HepG2 (cell line): ENCODE results near the gene SHLD1. TPM values are rescaled to one million over a fixed set of nuclear protein-coding genes. Genes with fewer than 3 reads are reported as not detected.
A peak's percentile ranks its signal among the peaks of the same experiment; 100 is the strongest.

Source experiments
- BCL3 ChIP-seq: sonication (generic); formaldehyde crosslinking; IDR thresholded peaks from 2 replicates; pipeline ENCODE4 v1.5.1; 2020; ENCODE audit warnings: mild to moderate bottlenecking, missing genetic modification reagents, moderate library complexity
- MZF1 ChIP-seq: sonication (generic); formaldehyde crosslinking; IDR thresholded peaks from 2 replicates; pipeline ENCODE4 v1.8.1; 2023; ENCODE audit warnings: mild to moderate bottlenecking, missing genetic modification reagents, borderline replicate concordance
- PLSCR1 ChIP-seq: sonication (generic); formaldehyde crosslinking; IDR thresholded peaks from 2 replicates; pipeline ENCODE4 v1.5.0; 2020; ENCODE audit warnings: missing genetic modification reagents, mild to moderate bottlenecking, borderline replicate concordance
- POGZ ChIP-seq: sonication (generic); formaldehyde crosslinking; IDR thresholded peaks from 2 replicates; pipeline ENCODE4 v1.4.0; 2020; ENCODE audit warnings: mild to moderate bottlenecking, missing genetic modification reagents
- SMAD3 ChIP-seq: sonication (generic); formaldehyde crosslinking; IDR thresholded peaks from 2 replicates; pipeline ENCODE4 v1.4.0; 2020; ENCODE audit warnings: missing genetic modification reagents
- SRSF9 ChIP-seq: fragments of 200-400 bp; formaldehyde crosslinking; IDR thresholded peaks from 2 replicates; pipeline ENCODE4 v1.6.1; 2018; ENCODE audit warnings: borderline replicate concordance, mild to moderate bottlenecking, low read depth, low read length; ENCODE audit not compliant: insufficient read depth, poor library complexity, severe bottlenecking
- TSC22D2 ChIP-seq: sonication (generic); formaldehyde crosslinking; IDR thresholded peaks from 2 replicates; pipeline ENCODE4 v1.5.1; 2020; ENCODE audit warnings: missing genetic modification reagents, mild to moderate bottlenecking, borderline replicate concordance
- ZNF180 ChIP-seq: sonication (generic); formaldehyde crosslinking; IDR thresholded peaks from 2 replicates; pipeline ENCODE4 v1.4.0; 2020; ENCODE audit warnings: low read depth, missing genetic modification reagents, borderline replicate concordance
- ZNF318 ChIP-seq: sonication (generic); formaldehyde crosslinking; IDR thresholded peaks from 2 replicates; pipeline ENCODE4 v1.4.0; 2020; ENCODE audit warnings: mild to moderate bottlenecking, missing genetic modification reagents
- ZNF784 ChIP-seq: sonication (generic); formaldehyde crosslinking; IDR thresholded peaks from 2 replicates; pipeline ENCODE4 v1.5.1; 2020; ENCODE audit warnings: missing genetic modification reagents, mild to moderate bottlenecking, borderline replicate concordance
- polyA plus RNA-seq, 8 experiments: library from polyadenylated mRNA; depleted of rRNA in 3 of 8; stranded (reverse) in 7 of 8; unstranded in 1 of 8; fragments of >200 nt; fragmentation: Illumina TruSeq in 4 of 8; extraction: Trizol in 4 of 8; gene quantifications; 2 replicates each; pipeline versions ENCODE4 v1.2.1 to v1.2.3, GENCODE V29; 2011 to 2016; ENCODE audit warnings: low read depth in 4 of 8, missing spikeins in 1 of 8, mixed read lengths in 1 of 8; ENCODE audit not compliant: insufficient read depth in 1 of 8
- total RNA-seq, 5 experiments: library from RNA; depleted of rRNA; stranded (reverse); fragments of >200 nt; fragmentation: Illumina TruSeq; extraction: Trizol; gene quantifications; 2 replicates each; pipeline ENCODE4 v1.2.3, GENCODE V29; 2016; ENCODE audit warnings: low read depth in 1 of 5
- TF ChIP-seq, protein P1 (sequence below): sonication (generic); formaldehyde crosslinking; IDR thresholded peaks from 2 replicates; pipeline ENCODE4 v1.8.1; 2023; ENCODE audit warnings: mild to moderate bottlenecking, missing genetic modification reagents, borderline replicate concordance

The SHLD1 gene
- total and polyA plus RNA-seq, 2 of the 13 experiments (the other 11 are each of a cell fraction or from before 2014, with no cell fraction given) = 8.9 to 10.0 TPM

- TF ChIP-seq SRSF9 = no peak
- no peak for TF ChIP-seq PLSCR1
- TF ChIP-seq ZNF180 (CRISPR knock-in tag) = no peak
- no peak for TF ChIP-seq MZF1
- TF ChIP-seq, protein P1, sequence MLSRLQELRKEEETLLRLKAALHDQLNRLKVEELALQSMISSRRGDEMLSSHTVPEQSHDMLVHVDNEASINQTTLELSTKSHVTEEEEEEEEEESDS (CRISPR knock-in tag) = no peak
- peak; percentile 95 for TF ChIP-seq SMAD3
- 0 out of 2 replicates have a peak, but pooled peaks have one; percentile 37 for TF ChIP-seq ZNF784
- TF ChIP-seq TSC22D2 (CRISPR knock-in tag) = no peak
- TF ChIP-seq BCL3 = 0 out of 2 replicates have a peak, but pooled peaks have one; percentile 26
- peak; percentile 98 for TF ChIP-seq POGZ (CRISPR knock-in tag)
- TF ChIP-seq ZNF318 (CRISPR knock-in tag) = no peak
Measured at GRCh38 chr20:5779071-5779900, 29.1 kb downstream of the SHLD1 start (continued).
